ENCODE measurements around the gene ACSF2.

Gene ACSF2

GRCh38 chr17:50440172-50440837 is 14.3 kb downstream of the ACSF2 start:
- DNase-seq: no peak

- DNase-seq: no peak
Measured at GRCh38 chr17:50440838-50441829, 15.1 kb downstream of the ACSF2 start.

- DNase-seq: peak; percentile 16
Measured at GRCh38 chr17:50443505-50443974, 17.5 kb downstream of the ACSF2 start.

- no peak for DNase-seq
Measured at GRCh38 chr17:50444841-50445715, 19.1 kb downstream of the ACSF2 start.

GRCh38 chr17:50445730-50446325 is 19.8 kb downstream of the ACSF2 start:
- no peak for DNase-seq

- no peak for DNase-seq
Measured at GRCh38 chr17:50447870-50448595, 22.0 kb downstream of the ACSF2 start.

GRCh38 chr17:50448643-50449042 is 22.6 kb downstream of the ACSF2 start:
- no peak for DNase-seq

- DNase-seq: no peak
Measured at GRCh38 chr17:50451943-50452629, 26.1 kb downstream of the ACSF2 start.

GRCh38 chr17:50452630-50453300 is 26.7 kb downstream of the ACSF2 start:
- no peak for DNase-seq

GRCh38 chr17:50453901-50454300 is 27.9 kb downstream of the ACSF2 start:
- no peak for DNase-seq

- DNase-seq: no peak
Measured at GRCh38 chr17:50457621-50458020, 31.6 kb downstream of the ACSF2 start.

GRCh38 chr17:50458270-50458669 is 32.3 kb downstream of the ACSF2 start:
- DNase-seq: no peak

GRCh38 chr17:50458701-50459676 is 33.0 kb downstream of the ACSF2 start:
- DNase-seq: no peak

- DNase-seq: no peak
Measured at GRCh38 chr17:50459756-50460155, 33.7 kb downstream of the ACSF2 start.

GRCh38 chr17:50460831-50461526 is 35.0 kb downstream of the ACSF2 start:
- no peak for DNase-seq

GRCh38 chr17:50461550-50462132 is 35.6 kb downstream of the ACSF2 start:
- no peak for DNase-seq

GRCh38 chr17:50462446-50462845 is 36.4 kb downstream of the ACSF2 start:
- no peak for DNase-seq

- DNase-seq: no peak
Measured at GRCh38 chr17:50464121-50464520, 38.1 kb downstream of the ACSF2 start.
